DMS79 (cell line): Measurements from ENCODE around the gene EPHB6.

Source experiments
- DNase-seq: peaks from one replicate; lab custom pipeline; 2025; lab: John Stamatoyannopoulos, UW

Gene EPHB6

GRCh38 chr7:142896151-142896550, 41.3 kb downstream of the EPHB6 start:
- DNase-seq: no peak

- DNase-seq: no peak
Observed at GRCh38 chr7:142896741-142897379, 42.0 kb downstream of the EPHB6 start.

GRCh38 chr7:142897691-142898090, 42.8 kb downstream of the EPHB6 start:
- DNase-seq: no peak

GRCh38 chr7:142898377-142899170, 43.7 kb downstream of the EPHB6 start:
- DNase-seq: peak; percentile 52

GRCh38 chr7:142899661-142900060, 44.8 kb downstream of the EPHB6 start:
- no peak for DNase-seq

- DNase-seq: no peak
Observed at GRCh38 chr7:142901426-142902259, 46.8 kb downstream of the EPHB6 start.

GRCh38 chr7:142904128-142904527, 49.3 kb downstream of the EPHB6 start:
- no peak for DNase-seq

- DNase-seq: no peak
Observed at GRCh38 chr7:142905759-142906158, 50.9 kb downstream of the EPHB6 start.

- DNase-seq: no peak
Observed at GRCh38 chr7:142906643-142907042, 51.8 kb downstream of the EPHB6 start.

GRCh38 chr7:142908290-142908689, 53.4 kb downstream of the EPHB6 start:
- DNase-seq: no peak

GRCh38 chr7:142908921-142909890, 54.3 kb downstream of the EPHB6 start:
- no peak for DNase-seq

GRCh38 chr7:142910031-142910433, 55.2 kb downstream of the EPHB6 start:
- no peak for DNase-seq

- no peak for DNase-seq
Observed at GRCh38 chr7:142910481-142910880, 55.6 kb downstream of the EPHB6 start.

- no peak for DNase-seq
Observed at GRCh38 chr7:142913051-142913450, 58.2 kb downstream of the EPHB6 start.

GRCh38 chr7:142913566-142913965, 58.7 kb downstream of the EPHB6 start:
- DNase-seq: no peak

- no peak for DNase-seq
Observed at GRCh38 chr7:142914121-142914520, 59.2 kb downstream of the EPHB6 start.

GRCh38 chr7:142915315-142915714, 60.4 kb downstream of the EPHB6 start:
- DNase-seq: no peak

- DNase-seq: peak; percentile 31
Observed at GRCh38 chr7:142916508-142916907, 61.6 kb downstream of the EPHB6 start.

- DNase-seq: no peak
Observed at GRCh38 chr7:142917447-142917846, 62.6 kb downstream of the EPHB6 start.

GRCh38 chr7:142918901-142919300, 64.0 kb downstream of the EPHB6 start:
- DNase-seq: no peak

- DNase-seq: no peak
Observed at GRCh38 chr7:142919656-142920055, 64.8 kb downstream of the EPHB6 start.
